Astrocyte (in vitro differentiated cells and primary cell): Measurements from ENCODE around the gene CPED1. TPM values are rescaled to one million over a fixed set of nuclear protein-coding genes. Genes with fewer than 3 reads are reported as not detected.
A peak's percentile ranks its signal among the peaks of the same experiment; 100 is the strongest.

Source experiments
- DNase-seq: peaks from one replicate; pipeline ENCODE4 v3.0.0-alpha.2; 2010; ENCODE audit warnings: low read depth
- FAIRE-seq: peaks from 2 replicates; lab custom pipeline; 2011; peaks lifted over from hg19 to GRCh38; lab: Jason Lieb, UNC
- H2AFZ ChIP-seq: 2 replicates; pipeline ENCODE4 v1.6.0; 2012; ENCODE audit warnings: low read depth, low read length, inconsistent platforms
- H3K27ac ChIP-seq: 2 replicates; pipeline ENCODE4 v1.5.1; 2011; ENCODE audit warnings: low read depth, low read length, inconsistent platforms
- H3K27me3 ChIP-seq: 2 replicates; pipeline ENCODE4 v1.6.0; 2011; ENCODE audit warnings: low read length, inconsistent platforms; ENCODE audit not compliant: insufficient read depth
- H3K36me3 ChIP-seq: 2 replicates; pipeline ENCODE4 v1.5.1; 2011; ENCODE audit warnings: low read length, inconsistent platforms; ENCODE audit not compliant: insufficient read depth
- H3K4me1 ChIP-seq: 2 replicates; pipeline ENCODE4 v1.5.1; 2011; ENCODE audit warnings: low read length, inconsistent platforms; ENCODE audit not compliant: insufficient read depth
- H3K4me2 ChIP-seq: 2 replicates; pipeline ENCODE4 v1.6.0; 2012; ENCODE audit warnings: low read length, inconsistent platforms
- H3K4me3 ChIP-seq: 2 replicates; pipeline ENCODE4 v1.5.1; 2011; ENCODE audit warnings: low read depth, mild to moderate bottlenecking, low read length, inconsistent platforms; ENCODE audit not compliant: insufficient read depth
- H3K79me2 ChIP-seq: 2 replicates; pipeline ENCODE4 v1.6.0; 2012; ENCODE audit warnings: mild to moderate bottlenecking, low read length, inconsistent platforms; ENCODE audit not compliant: insufficient read depth
- H3K9ac ChIP-seq: 2 replicates; pipeline ENCODE4 v1.6.0; 2012; ENCODE audit warnings: mild to moderate bottlenecking, low read length, inconsistent platforms
- H3K9me3 ChIP-seq: 2 replicates; pipeline ENCODE4 v1.5.1; 2012; ENCODE audit warnings: low read depth, mild to moderate bottlenecking, low read length, inconsistent platforms; ENCODE audit not compliant: insufficient read depth
- H4K20me1 ChIP-seq: 2 replicates; pipeline ENCODE4 v1.6.0; 2012; ENCODE audit warnings: low read length, inconsistent platforms; ENCODE audit not compliant: insufficient read depth
- H3K27ac Mint-ChIP-seq: one replicate; pipeline ENCODE4 v1.8.0; 2021; ENCODE audit warnings: mild to moderate bottlenecking, mixed read lengths; ENCODE audit not compliant: unreplicated experiment
- H3K27me3 Mint-ChIP-seq: one replicate; pipeline ENCODE4 v1.8.0; 2021; ENCODE audit warnings: low read depth, mixed read lengths; ENCODE audit not compliant: unreplicated experiment
- H3K36me3 Mint-ChIP-seq: one replicate; pipeline ENCODE4 v1.8.0; 2021; ENCODE audit warnings: low read depth, mixed read lengths; ENCODE audit not compliant: unreplicated experiment
- H3K4me1 Mint-ChIP-seq: one replicate; pipeline ENCODE4 v1.8.0; 2021; ENCODE audit warnings: low read depth, mixed read lengths; ENCODE audit not compliant: unreplicated experiment
- H3K4me3 Mint-ChIP-seq: one replicate; pipeline ENCODE4 v1.8.0; 2021; ENCODE audit warnings: mild to moderate bottlenecking, moderate library complexity, mixed read lengths; ENCODE audit not compliant: unreplicated experiment
- H3K9me3 Mint-ChIP-seq: one replicate; pipeline ENCODE4 v1.8.0; 2021; ENCODE audit warnings: mild to moderate bottlenecking, mixed read lengths; ENCODE audit not compliant: unreplicated experiment
- CTCF ChIP-seq: IDR thresholded peaks from 2 replicates; pipeline ENCODE4 v1.5.1; 2011; ENCODE audit warnings: low read depth, mild to moderate bottlenecking, inconsistent platforms, low read length, moderate library complexity; ENCODE audit not compliant: insufficient read depth
- EZH2 ChIP-seq: IDR thresholded peaks from 2 replicates; pipeline ENCODE4 v1.6.1; 2012; ENCODE audit warnings: mild to moderate bottlenecking, low read length, inconsistent platforms; ENCODE audit not compliant: insufficient read depth
- total RNA-seq: library from RNA; stranded (reverse); gene quantifications from 2 replicates; pipeline ENCODE4 v1.2.1, GENCODE V29; 2021

Gene CPED1
- total RNA-seq, 1 donor from 2014 or later = 6.1 TPM

GRCh38 chr7:121262221-121262620 lies 273.7 kb downstream of the CPED1 start:
- no peaks in the 10 kb centered on the region for H3K4me1 Mint-ChIP-seq
- H3K27me3 Mint-ChIP-seq = no peaks in the 10 kb centered on the region
- H3K27me3 ChIP-seq = no peaks in the 10 kb centered on the region
- no peak for TF ChIP-seq CTCF
- TF ChIP-seq EZH2 = no peak
- no peak overlapping the region for H3K9ac ChIP-seq
- H2AFZ ChIP-seq = no peak overlapping the region
- H3K27ac Mint-ChIP-seq = no peak overlapping the region
- H3K9me3 ChIP-seq = no peaks in the 10 kb centered on the region
- H3K9me3 Mint-ChIP-seq = no peaks in the 10 kb centered on the region
- no peaks in the 10 kb centered on the region for H3K36me3 ChIP-seq
- no peaks in the 10 kb centered on the region for H3K79me2 ChIP-seq
- no peak overlapping the region for H3K4me2 ChIP-seq
- DNase-seq (peak; percentile 33), FAIRE-seq (peak; percentile 23)
- no peaks in the 10 kb centered on the region for H3K4me1 ChIP-seq
- H3K4me3 Mint-ChIP-seq = no peak overlapping the region
- H3K4me3 ChIP-seq = no peak overlapping the region
- no peak overlapping the region for H3K27ac ChIP-seq
- no peaks in the 10 kb centered on the region for H4K20me1 ChIP-seq
- H3K36me3 Mint-ChIP-seq = no peaks in the 10 kb centered on the region

GRCh38 chr7:121262969-121263368 lies 274.5 kb downstream of the CPED1 start:
- no peak for FAIRE-seq
- H3K27ac ChIP-seq = no peak overlapping the region

More at GRCh38 chr7:121262969-121263368, 274.5 kb downstream of the CPED1 start:
- no peak overlapping the region for H3K4me3 Mint-ChIP-seq
- H3K9me3 Mint-ChIP-seq = no peaks in the 10 kb centered on the region
- Histone ChIP-seq H3K79me2 (no peaks in the 10 kb centered on the region), H4K20me1 (no peaks in the 10 kb centered on the region), H2AFZ (no peak overlapping the region), H3K9me3 (no peaks in the 10 kb centered on the region), H3K9ac (no peak overlapping the region), H3K4me3 (no peak overlapping the region), H3K4me1 (no peaks in the 10 kb centered on the region), H3K27me3 (no peaks in the 10 kb centered on the region), H3K4me2 (no peak overlapping the region), H3K36me3 (no peaks in the 10 kb centered on the region)
- TF ChIP-seq EZH2 (no peak), CTCF (no peak)
- no peaks in the 10 kb centered on the region for H3K36me3 Mint-ChIP-seq
- no peaks in the 10 kb centered on the region for H3K4me1 Mint-ChIP-seq
- no peak overlapping the region for H3K27ac Mint-ChIP-seq
- DNase-seq = no peak
- no peaks in the 10 kb centered on the region for H3K27me3 Mint-ChIP-seq
